Esophagus muscularis mucosa (tissue), 4 donors: ENCODE measurements around the gene KCNQ1. TPM values are rescaled to one million over a fixed set of nuclear protein-coding genes. Genes with fewer than 3 reads are reported as not detected.

Experiments used
- DNase-seq: peaks from one replicate; pipeline ENCODE4 v3.0.0-alpha.2; 2017; ENCODE audit errors: extremely low spot score
- H3K27ac ChIP-seq, 4 donors: fragments of 200-600 bp; sonication (generic); replicated peaks in 1 of 4; 1 replicate in 3 of 4; 2 replicates in 1 of 4; pipeline ENCODE4 v1.5.1; 2016 to 2019; ENCODE audit warnings: mild to moderate bottlenecking in 1 of 4
- H3K27me3 ChIP-seq, 4 donors: fragments of 200-600 bp; sonication (generic); one replicate each; pipeline versions ENCODE4 v1.5.1 to v1.6.0; 2016 to 2019
- H3K36me3 ChIP-seq, 4 donors: fragments of 200-600 bp; sonication (generic); one replicate each; pipeline ENCODE4 v1.5.1; 2016 to 2019
- H3K4me1 ChIP-seq, 4 donors: fragments of 200-600 bp; sonication (generic); one replicate each; pipeline ENCODE4 v1.5.1; 2016 to 2019
- H3K4me3 ChIP-seq, 4 donors: fragments of 200-600 bp; sonication (generic); 1 replicate in 2 of 4; 2 replicates in 2 of 4; pipeline ENCODE4 v1.5.1; 2016 to 2019; ENCODE audit warnings: mild to moderate bottlenecking in 4 of 4, moderate library complexity in 1 of 4
- H3K9me3 ChIP-seq, 4 donors: fragments of 200-600 bp; sonication (generic); 1 replicate in 3 of 4; 2 replicates in 1 of 4; pipeline ENCODE4 v1.5.1; 2016 to 2019
- CTCF ChIP-seq, 3 experiments: fragments of 200-600 bp in 2 of 3; fragments of 450-650 bp in 1 of 3; sonication (generic) in 2 of 3; IDR thresholded peaks; one replicate each; pipeline ENCODE4 v1.5.1; 2017 to 2019; ENCODE audit warnings: antibody characterized with exemption in 3 of 3, mild to moderate bottlenecking in 2 of 3, moderate library complexity in 1 of 3
- EP300 ChIP-seq: sonication (generic); formaldehyde crosslinking; IDR thresholded peaks from one replicate; pipeline ENCODE4 v1.6.1; 2017; ENCODE audit warnings: antibody characterized with exemption
- POLR2A ChIP-seq: fragments of 450-650 bp; IDR thresholded peaks from one replicate; pipeline ENCODE4 v1.6.1; 2017; ENCODE audit warnings: antibody characterized with exemption, moderate library complexity, mild to moderate bottlenecking, low read depth
- POLR2AphosphoS5 ChIP-seq, 2 donors: sonication (generic); formaldehyde crosslinking; IDR thresholded peaks; one replicate each; pipeline ENCODE4 v1.6.1; 2017; ENCODE audit warnings: antibody characterized with exemption in 2 of 2
- WGBS: methylation state at CpG from one replicate; pipeline ENCODE4 v1.1.5; 2018; 5-methylcytosine and 5-hydroxymethylcytosine counted together
- intact Hi-C: fragments of 100-400 bp; cut with DNase I; formaldehyde crosslinking; loops from one replicate; pipeline ENCODE4 v1.15.1; 2023
- total RNA-seq, 4 donors: library from RNA; depleted of rRNA; stranded (reverse); fragments of >200 nt; gene quantifications; one replicate each; pipeline versions ENCODE4 v1.1.0 to v1.2.1, GENCODE V29; 2016

The KCNQ1 gene
- total RNA-seq, 4 donors from 2014 or later, result 2.1 to 5.9 (median 4.3) TPM

- no peaks in the 10 kb centered on the region for H3K36me3 ChIP-seq
- H3K27ac ChIP-seq, result no peak overlapping the region
- H3K4me3 ChIP-seq, result no peak overlapping the region
- H3K4me1 ChIP-seq, result peaks cover 0 to 18% (median 10%) of the 10 kb centered on the region in 4 donors
- no peaks in the 10 kb centered on the region for H3K9me3 ChIP-seq
- no peak for DNase-seq
- intact Hi-C loops, result no loop called here
- WGBS, result 94% methylated on average over 18 of the region's 21 CpGs
- no peaks in the 10 kb centered on the region for H3K27me3 ChIP-seq
- TF ChIP-seq CTCF (IDR thresholded peaks at IDR 0.05) (no peak), EP300 (no peak), POLR2A (no peak), POLR2AphosphoS5 (IDR thresholded peaks at IDR 0.05) (no peak)
Observed at GRCh38 chr11:2736577-2737225, 291.9 kb downstream of the KCNQ1 start.

- Histone ChIP-seq H3K4me3 (no peak overlapping the region), H3K27me3 (no peaks in the 10 kb centered on the region), H3K36me3 (no peaks in the 10 kb centered on the region), H3K4me1 (peaks cover 0 to 18% (median 15%) of the 10 kb centered on the region in 4 donors), H3K27ac (no peak overlapping the region), H3K9me3 (no peaks in the 10 kb centered on the region)
- 80% methylated on average over 4 of the region's 7 CpGs for WGBS
- intact Hi-C loops, result no loop called here
- no peak for TF ChIP-seq POLR2A
- no peak for TF ChIP-seq POLR2AphosphoS5 (IDR thresholded peaks at IDR 0.05)
- no peak for TF ChIP-seq EP300
- no peak for TF ChIP-seq CTCF (IDR thresholded peaks at IDR 0.05)
- DNase-seq, result no peak
Observed at GRCh38 chr11:2737226-2737590, 292.4 kb downstream of the KCNQ1 start.

- H3K27me3 ChIP-seq, result no peaks in the 10 kb centered on the region
- TF ChIP-seq CTCF (IDR thresholded peaks at IDR 0.05) (no peak), POLR2AphosphoS5 (IDR thresholded peaks at IDR 0.05) (no peak), POLR2A (no peak), EP300 (no peak)
- H3K27ac ChIP-seq, result no peak overlapping the region
- H3K4me1 ChIP-seq, result peaks cover 0 to 20% (median 18%) of the 10 kb centered on the region in 4 donors
- H3K36me3 ChIP-seq, result no peaks in the 10 kb centered on the region
- WGBS, result 64% methylated on average over 5 of the region's 5 CpGs
- no peak overlapping the region for H3K4me3 ChIP-seq
- intact Hi-C loops, result no loop called here
- no peaks in the 10 kb centered on the region for H3K9me3 ChIP-seq
- DNase-seq, result no peak
Observed at GRCh38 chr11:2737866-2738265, 293.1 kb downstream of the KCNQ1 start.

- Histone ChIP-seq H3K27me3 (no peaks in the 10 kb centered on the region), H3K36me3 (no peaks in the 10 kb centered on the region), H3K4me3 (no peak overlapping the region), H3K27ac (no peak overlapping the region), H3K4me1 (peaks cover 0 to 20% (median 18%) of the 10 kb centered on the region in 4 donors), H3K9me3 (no peaks in the 10 kb centered on the region)
- TF ChIP-seq POLR2A (no peak), CTCF (IDR thresholded peaks at IDR 0.05) (no peak)
- no peak for DNase-seq
- intact Hi-C loops, result no loop called here
- WGBS, result 93% methylated on average over 3 of the region's 14 CpGs
Observed at GRCh38 chr11:2738551-2739431, 294.0 kb downstream of the KCNQ1 start.
